Subcutaneous adipose tissue (tissue), 4 donors: ENCODE data around the gene HSPB1. TPM values are rescaled to one million over a fixed set of nuclear protein-coding genes. Genes with fewer than 3 reads are reported as not detected.

Experiments used
- CTCF ChIP-seq: fragments of 450-650 bp; IDR thresholded peaks from one replicate; pipeline ENCODE4 v1.5.1; 2016; ENCODE audit warnings: low read depth, mild to moderate bottlenecking, control low read depth, antibody characterized with exemption, moderate library complexity
- total RNA-seq, 4 donors: library from RNA; depleted of rRNA; stranded (reverse); fragments of >200 nt; gene quantifications; one replicate each; pipeline ENCODE4 v1.1.0, GENCODE V29; 2016

The HSPB1 gene
- total RNA-seq, 4 donors from 2014 or later, result 196 to 300 (median 263) TPM

- TF ChIP-seq CTCF, result no peak
Observed at GRCh38 chr7:76261931-76262330, 40.5 kb upstream of the HSPB1 start.

GRCh38 chr7:76262683-76263402 lies 39.6 kb upstream of the HSPB1 start:
- no peak for TF ChIP-seq CTCF

- no peak for TF ChIP-seq CTCF
Observed at GRCh38 chr7:76265299-76265698, 37.2 kb upstream of the HSPB1 start.

- no peak for TF ChIP-seq CTCF
Observed at GRCh38 chr7:76267107-76267893, 35.2 kb upstream of the HSPB1 start.

GRCh38 chr7:76267894-76268183 lies 34.6 kb upstream of the HSPB1 start:
- TF ChIP-seq CTCF, result no peak

- no peak for TF ChIP-seq CTCF
Observed at GRCh38 chr7:76268376-76268775, 34.1 kb upstream of the HSPB1 start.

- TF ChIP-seq CTCF, result no peak
Observed at GRCh38 chr7:76269895-76270294, 32.6 kb upstream of the HSPB1 start.
